ENCODE measurements around the gene LRMDA. TPM values are rescaled to one million over a fixed set of nuclear protein-coding genes. Genes with fewer than 3 reads are reported as not detected.

Gene LRMDA
- total RNA-seq, 1 experiment from 2014 or later, result not detected

DNA sequence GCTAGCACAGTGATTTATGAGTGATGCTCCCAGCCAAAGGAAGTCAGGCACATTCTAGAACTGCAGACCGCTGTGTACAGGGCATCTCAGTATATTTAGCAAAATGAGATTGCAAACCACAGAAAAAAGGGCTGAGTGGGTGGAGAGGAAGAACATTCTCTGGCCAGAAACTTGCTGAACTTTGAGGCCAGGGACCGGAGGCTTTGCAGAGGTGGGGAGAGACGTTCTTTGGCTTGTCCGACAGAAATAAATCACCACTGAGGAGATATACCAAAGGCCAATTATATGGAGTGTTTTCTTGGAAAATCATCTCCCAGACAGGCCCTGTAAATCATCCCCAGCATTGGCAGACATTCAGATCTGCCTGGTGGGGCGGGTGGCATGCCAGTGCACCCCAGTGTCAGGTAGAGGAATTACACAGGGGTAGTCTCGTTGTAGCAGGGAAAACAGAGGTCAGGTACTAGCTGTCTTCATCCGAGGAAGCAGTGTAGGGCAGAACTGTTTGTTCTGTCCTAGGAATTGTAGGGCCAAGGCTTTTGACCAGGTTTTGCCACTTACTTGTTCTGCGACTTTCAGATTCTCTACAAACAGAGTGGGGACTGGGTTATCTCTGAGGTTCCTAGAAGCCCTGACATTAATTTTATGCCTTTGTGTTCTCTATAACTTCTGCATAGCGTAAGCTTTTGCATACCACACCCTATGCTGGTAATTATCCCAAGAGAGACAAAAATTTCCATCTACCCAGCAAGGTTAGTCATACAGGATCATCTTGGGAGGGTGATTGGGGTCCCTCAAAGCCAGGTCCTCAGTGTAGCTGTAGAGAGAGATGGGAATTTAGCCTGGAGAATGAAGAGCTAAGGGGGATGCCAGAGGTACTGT, 655.6 kb downstream of the LRMDA start:
- H3K36me3 ChIP-seq (replicated peaks; ENCODE audit: control insufficient read depth, insufficient read depth, low read length), result no peaks in the 10 kb centered on the region
- no peak overlapping the region for H3K4me3 ChIP-seq (ENCODE audit: insufficient read depth, low read depth, low read length)
- DNase-seq, result peak; percentile 64
- H3K27me3 ChIP-seq (ENCODE audit: control insufficient read depth, insufficient read depth, low read length), result no peaks in the 10 kb centered on the region

DNA sequence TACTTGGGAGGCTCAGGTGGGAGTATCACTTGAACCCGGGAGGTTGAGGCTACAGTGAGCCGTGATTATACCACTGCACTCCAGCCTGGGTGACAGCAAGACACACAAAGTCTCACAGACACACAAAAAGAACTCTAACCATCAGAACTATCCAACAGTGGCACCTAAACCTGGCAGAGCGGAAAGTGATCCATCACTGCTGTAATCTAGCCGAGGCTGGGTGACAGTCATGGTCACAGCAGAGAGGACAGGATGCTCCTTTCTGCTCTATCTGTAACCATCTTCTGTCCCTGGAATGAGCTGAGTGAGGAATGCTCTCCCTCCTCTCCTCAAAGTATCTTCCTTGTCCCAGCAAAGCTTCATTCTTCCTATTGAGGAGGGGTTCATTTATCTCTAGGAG, 656.6 kb downstream of the LRMDA start:
- H3K4me3 ChIP-seq (ENCODE audit: insufficient read depth, low read depth, low read length), result no peak overlapping the region
- H3K27me3 ChIP-seq (ENCODE audit: control insufficient read depth, insufficient read depth, low read length), result no peaks in the 10 kb centered on the region
- DNase-seq, result no peak
- H3K36me3 ChIP-seq (replicated peaks; ENCODE audit: control insufficient read depth, insufficient read depth, low read length), result no peaks in the 10 kb centered on the region

DNA sequence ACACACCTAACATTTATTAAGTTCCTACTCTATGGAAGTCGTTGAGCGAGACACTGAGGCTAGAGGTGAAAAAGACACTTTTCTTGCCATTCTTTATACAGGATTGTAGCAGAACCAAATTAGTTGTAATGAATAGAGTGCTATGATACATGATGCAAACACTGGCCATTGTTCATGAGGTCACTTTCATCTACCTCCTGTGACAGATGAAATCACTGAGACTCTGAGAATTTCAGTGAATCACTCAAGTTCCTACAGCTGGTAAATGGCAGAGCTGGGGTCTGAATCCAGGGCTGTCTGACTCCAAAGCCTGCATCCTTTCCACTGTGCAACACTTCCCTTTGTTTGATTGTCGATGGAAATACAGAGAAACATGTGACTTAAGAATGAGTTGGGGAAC, 657.6 kb downstream of the LRMDA start:
- H3K4me3 ChIP-seq (ENCODE audit: insufficient read depth, low read depth, low read length), result no peak overlapping the region
- DNase-seq, result no peak
- H3K27me3 ChIP-seq (ENCODE audit: control insufficient read depth, insufficient read depth, low read length), result no peaks in the 10 kb centered on the region
- no peaks in the 10 kb centered on the region for H3K36me3 ChIP-seq (replicated peaks; ENCODE audit: control insufficient read depth, insufficient read depth, low read length)

DNA sequence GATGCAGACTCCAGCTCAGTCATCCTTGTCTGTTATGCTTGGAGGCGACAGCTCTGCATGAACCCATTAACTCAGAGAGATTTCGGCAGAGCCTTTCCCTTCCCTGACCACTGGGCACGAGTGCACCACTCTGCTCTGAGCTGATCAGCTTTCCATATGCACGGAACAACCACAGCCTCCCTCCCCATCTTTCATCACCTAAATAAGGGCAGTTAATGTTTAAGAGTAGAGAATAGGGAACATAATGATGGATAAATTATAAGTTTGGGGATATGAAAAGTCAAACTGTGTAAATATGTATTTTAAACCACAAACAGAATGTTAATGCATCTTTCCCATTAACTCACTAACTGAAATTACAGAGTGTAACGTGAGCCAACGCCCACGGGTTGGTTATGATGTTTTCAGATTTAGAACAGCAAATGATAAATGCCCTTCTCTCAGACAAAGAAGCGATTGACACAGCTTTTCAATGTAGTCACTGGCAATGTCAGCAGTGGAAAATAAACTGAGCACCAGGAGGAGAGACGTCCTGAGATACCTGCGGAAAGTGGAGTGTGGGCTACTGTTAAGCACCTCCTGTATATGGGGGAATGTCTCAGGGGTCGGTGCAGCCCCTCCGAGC, 658.2 kb downstream of the LRMDA start:
- Histone ChIP-seq H3K27me3 (ENCODE audit: control insufficient read depth, insufficient read depth, low read length) (no peaks in the 10 kb centered on the region), H3K36me3 (replicated peaks; ENCODE audit: control insufficient read depth, insufficient read depth, low read length) (no peaks in the 10 kb centered on the region), H3K4me3 (ENCODE audit: insufficient read depth, low read depth, low read length) (no peak overlapping the region)
- no peak for DNase-seq

DNA sequence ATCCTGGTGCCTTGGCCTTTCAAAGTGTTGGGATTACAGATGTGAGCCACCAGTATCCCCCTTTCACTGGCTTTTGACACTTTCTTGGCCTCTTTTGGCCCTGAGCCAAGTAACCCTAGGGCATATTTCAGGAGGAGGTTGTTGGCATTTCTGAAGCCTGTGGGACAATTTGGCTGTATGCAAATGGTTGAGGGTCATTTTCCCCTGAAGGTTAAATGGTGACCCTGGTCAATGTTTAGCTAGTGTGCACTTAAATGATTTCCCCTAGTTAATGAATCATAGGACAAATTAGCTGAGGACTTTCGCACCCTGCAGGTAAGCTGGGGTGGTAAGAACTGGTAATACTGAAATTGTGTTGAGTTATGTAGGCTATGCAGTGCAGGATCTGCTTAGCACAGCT, 660.5 kb downstream of the LRMDA start:
- Histone ChIP-seq H3K4me3 (ENCODE audit: insufficient read depth, low read depth, low read length) (no peak overlapping the region), H3K27me3 (ENCODE audit: control insufficient read depth, insufficient read depth, low read length) (no peaks in the 10 kb centered on the region), H3K36me3 (replicated peaks; ENCODE audit: control insufficient read depth, insufficient read depth, low read length) (no peaks in the 10 kb centered on the region)
- DNase-seq, result no peak

DNA sequence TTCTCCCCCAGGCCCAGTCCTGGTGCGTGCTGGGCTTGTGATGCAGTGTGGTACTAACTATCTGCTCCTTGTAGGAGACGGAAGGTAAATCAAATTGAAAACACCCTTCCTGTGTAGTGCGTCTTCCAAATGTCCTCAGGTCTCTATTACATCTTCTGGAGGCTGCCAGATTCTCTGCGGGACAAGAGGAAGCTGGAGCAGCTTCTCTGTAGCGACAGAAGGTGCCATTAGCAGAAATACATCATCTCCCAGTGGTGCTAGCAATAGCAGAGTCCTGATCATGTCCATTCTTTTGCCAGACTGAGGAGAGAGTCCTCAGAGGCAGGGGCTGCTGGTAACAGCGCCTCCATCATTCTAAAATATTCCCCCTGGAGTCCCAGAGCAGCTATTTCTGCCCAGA, 675.2 kb downstream of the LRMDA start:
- no peak for DNase-seq
- no peaks in the 10 kb centered on the region; the same call in 1 of the 2 replicates for H3K27me3 ChIP-seq (ENCODE audit: control insufficient read depth, insufficient read depth, low read length)
- H3K4me3 ChIP-seq (ENCODE audit: insufficient read depth, low read depth, low read length), result no peak overlapping the region
- no peaks in the 10 kb centered on the region for H3K36me3 ChIP-seq (replicated peaks; ENCODE audit: control insufficient read depth, insufficient read depth, low read length)

DNA sequence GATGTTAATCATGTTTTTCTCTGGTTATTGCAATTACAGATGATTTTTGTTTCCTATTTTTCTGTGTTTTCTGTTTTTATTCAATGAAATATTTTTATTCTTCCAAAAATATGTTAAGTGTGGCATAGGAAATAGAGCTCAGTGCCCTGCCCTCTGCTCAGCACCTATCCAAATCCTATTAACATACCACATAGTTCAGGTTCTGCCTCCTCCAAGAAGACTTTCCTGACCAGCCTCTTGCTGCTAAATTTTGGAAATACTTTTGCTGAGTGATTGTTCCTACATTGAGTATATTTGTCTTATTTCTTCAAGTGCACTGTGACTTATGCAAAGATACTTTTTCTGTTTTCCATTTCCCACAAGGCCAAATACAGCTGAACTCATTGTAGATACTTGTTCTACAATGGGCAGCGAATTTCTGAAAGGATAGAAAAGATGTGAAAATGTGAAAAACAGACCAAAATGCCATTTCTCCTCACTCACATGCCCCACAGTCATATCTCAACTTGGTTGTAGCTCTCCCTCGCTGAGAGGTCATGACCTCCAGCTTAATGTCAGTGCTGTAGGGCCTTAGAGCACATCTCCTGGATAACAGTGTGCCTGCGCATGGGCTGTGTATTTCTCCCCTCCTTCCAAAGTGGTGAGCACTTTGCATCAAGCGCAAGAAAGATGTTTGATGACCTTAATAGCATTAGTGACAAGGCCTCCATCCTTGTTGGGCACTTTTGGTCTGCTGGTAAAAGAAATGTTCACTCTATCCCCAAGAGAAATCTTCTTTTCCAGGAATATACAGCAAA, 677.3 kb downstream of the LRMDA start:
- no peak overlapping the region for H3K4me3 ChIP-seq (ENCODE audit: insufficient read depth, low read depth, low read length)
- no peak for DNase-seq
- H3K36me3 ChIP-seq (replicated peaks; ENCODE audit: control insufficient read depth, insufficient read depth, low read length), result no peaks in the 10 kb centered on the region
- peaks cover 1% of the 10 kb centered on the region for H3K27me3 ChIP-seq (ENCODE audit: control insufficient read depth, insufficient read depth, low read length)

DNA sequence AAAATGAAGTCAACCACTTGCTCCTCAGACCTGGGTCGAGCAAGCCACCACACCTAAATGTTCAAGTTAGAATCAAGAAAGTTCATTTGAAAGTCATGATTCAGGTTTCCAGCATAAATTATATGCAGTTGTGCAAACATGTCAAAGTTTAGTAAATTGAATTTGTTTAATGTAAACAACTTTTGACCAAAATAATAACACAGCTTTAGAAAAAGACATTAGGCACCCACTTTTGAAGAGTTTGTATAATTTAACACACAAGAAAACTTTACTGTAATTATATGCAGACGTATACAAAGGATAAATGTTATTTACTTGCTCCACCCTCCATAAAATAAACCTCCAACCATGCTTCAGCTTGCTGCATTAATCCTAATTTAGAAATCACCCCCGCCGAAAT, 680.0 kb downstream of the LRMDA start:
- Histone ChIP-seq H3K27me3 (ENCODE audit: control insufficient read depth, insufficient read depth, low read length) (peaks cover 1% of the 10 kb centered on the region), H3K4me3 (ENCODE audit: insufficient read depth, low read depth, low read length) (no peak overlapping the region), H3K36me3 (replicated peaks; ENCODE audit: control insufficient read depth, insufficient read depth, low read length) (no peaks in the 10 kb centered on the region)
- no peak for DNase-seq

DNA sequence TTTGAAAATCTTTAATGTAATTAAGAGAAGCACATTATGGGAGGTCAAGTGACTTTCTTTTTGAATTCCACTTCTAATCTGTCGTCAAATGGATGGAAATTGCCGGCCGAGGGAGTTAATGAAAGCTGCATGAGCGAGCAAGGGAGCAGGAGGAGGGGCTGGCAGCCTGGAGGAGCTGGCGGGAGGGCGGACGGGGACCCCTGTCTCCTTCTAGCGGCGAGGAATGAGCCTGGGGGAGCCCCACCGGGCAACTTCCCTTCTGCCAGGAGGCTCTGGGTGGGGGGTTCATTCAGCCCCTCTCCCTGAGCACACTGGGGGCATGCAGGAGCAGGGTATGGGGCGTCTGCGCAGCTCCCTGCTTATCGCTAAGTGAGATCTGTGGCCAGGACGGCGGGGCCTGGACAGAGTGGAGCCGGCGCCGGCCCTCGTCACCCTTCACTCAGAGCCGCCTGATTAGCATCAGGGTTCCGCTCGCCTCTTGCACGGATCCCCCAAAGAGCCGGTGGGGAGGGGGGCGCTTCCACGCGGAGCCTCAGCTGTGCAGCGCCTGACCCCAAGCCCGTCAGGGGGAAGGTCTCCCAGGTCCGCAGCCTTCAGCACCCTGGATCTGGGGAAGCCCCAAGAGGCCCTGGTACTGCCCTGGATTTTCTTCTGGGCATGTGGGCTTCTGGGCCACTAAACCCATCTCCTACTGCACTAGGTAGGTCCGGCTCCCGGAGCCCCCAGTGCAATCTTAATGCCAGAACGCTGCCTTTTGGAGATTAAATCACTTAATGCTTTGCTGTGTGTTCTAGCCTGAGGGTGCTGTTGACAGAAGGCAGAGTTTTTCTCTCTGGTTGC, 680.8 kb downstream of the LRMDA start:
- Histone ChIP-seq H3K27me3 (ENCODE audit: control insufficient read depth, insufficient read depth, low read length) (peaks cover 1% of the 10 kb centered on the region), H3K4me3 (ENCODE audit: insufficient read depth, low read depth, low read length) (peak overlapping the region; percentile 18; the same call in 1 of the 2 replicates), H3K36me3 (replicated peaks; ENCODE audit: control insufficient read depth, insufficient read depth, low read length) (no peaks in the 10 kb centered on the region)
- peak; percentile 65 for DNase-seq

DNA sequence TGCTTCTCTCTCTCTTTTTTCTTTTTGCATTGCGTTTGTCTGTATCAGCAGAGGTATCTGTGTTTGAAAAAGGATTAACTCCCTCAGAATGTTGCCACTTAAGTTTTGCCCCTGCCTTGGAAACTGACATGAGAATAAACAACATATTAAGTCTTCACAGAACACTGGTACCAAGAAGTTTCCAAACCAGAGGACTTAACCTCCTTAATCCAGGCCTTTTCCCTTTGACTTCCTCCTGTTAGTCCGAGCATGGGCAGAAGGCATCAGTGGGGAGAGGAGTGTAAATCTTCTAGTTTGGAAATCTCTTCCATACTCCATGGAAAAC, 681.4 kb downstream of the LRMDA start:
- no peak for DNase-seq
- Histone ChIP-seq H3K36me3 (replicated peaks; ENCODE audit: control insufficient read depth, insufficient read depth, low read length) (no peaks in the 10 kb centered on the region), H3K4me3 (ENCODE audit: insufficient read depth, low read depth, low read length) (no peak overlapping the region), H3K27me3 (ENCODE audit: control insufficient read depth, insufficient read depth, low read length) (peaks cover 1% of the 10 kb centered on the region)

DNA sequence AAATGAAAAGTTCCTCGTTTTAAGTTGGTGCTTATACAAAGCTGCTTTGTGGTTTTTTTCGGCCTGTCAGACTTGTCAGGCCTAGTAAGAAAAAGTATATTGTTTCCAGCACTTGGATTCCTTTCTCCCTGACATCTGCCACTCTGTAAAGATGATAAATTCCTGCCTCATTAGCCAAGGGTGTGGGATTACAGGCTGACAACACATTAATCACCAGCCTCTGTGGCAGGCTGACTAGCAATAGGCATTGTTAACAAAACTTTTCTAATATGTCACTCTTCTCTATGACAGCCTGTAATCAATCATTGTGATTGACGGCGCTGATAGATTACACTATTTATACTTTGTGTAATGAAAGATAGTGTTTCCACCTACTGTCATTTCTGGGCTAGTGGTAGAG, 682.5 kb downstream of the LRMDA start:
- Histone ChIP-seq H3K36me3 (replicated peaks; ENCODE audit: control insufficient read depth, insufficient read depth, low read length) (no peaks in the 10 kb centered on the region), H3K27me3 (ENCODE audit: control insufficient read depth, insufficient read depth, low read length) (peaks cover 1% of the 10 kb centered on the region), H3K4me3 (ENCODE audit: insufficient read depth, low read depth, low read length) (no peak overlapping the region)
- no peak for DNase-seq

DNA sequence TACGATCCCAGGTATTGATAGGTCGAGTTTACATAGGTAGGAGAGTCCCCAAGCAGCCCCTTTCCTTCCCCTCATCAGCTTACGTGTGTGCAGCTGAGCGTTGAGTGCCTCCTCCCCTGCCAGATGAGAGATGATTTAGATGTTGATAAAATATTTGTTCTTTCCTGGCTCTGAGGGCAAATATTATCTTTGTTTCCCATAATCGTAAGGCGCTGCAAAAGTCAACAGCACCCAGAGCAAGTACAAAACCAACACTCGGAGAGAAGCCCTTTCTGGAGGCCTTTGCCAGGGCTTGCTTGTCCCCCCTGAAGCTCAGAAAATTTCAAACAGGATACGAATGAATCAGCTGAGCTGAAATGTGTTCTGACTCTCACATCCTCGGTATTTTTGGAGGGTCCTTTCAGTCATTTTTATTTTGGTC, 683.2 kb downstream of the LRMDA start:
- H3K4me3 ChIP-seq (ENCODE audit: insufficient read depth, low read depth, low read length), result no peak overlapping the region
- no peak for DNase-seq
- H3K27me3 ChIP-seq (ENCODE audit: control insufficient read depth, insufficient read depth, low read length), result peaks cover 1% of the 10 kb centered on the region
- H3K36me3 ChIP-seq (replicated peaks; ENCODE audit: control insufficient read depth, insufficient read depth, low read length), result no peaks in the 10 kb centered on the region

DNA sequence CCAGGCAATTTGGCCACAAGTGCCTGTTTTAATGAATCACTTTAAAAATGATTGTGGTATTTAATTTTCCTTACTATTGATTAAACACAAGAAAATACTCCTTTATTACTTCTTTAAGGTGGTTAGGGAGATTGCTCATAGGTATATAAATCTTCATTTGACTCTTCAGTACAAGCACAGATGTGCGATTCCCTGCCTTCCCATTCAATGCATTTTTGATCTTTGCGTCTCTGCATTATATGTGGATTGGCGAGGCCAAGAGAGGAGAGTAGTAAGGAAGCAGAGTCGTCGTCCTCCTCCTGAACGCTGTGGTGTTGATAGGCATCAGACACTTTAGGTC, 683.7 kb downstream of the LRMDA start:
- Histone ChIP-seq H3K27me3 (ENCODE audit: control insufficient read depth, insufficient read depth, low read length) (peaks cover 1% of the 10 kb centered on the region), H3K4me3 (ENCODE audit: insufficient read depth, low read depth, low read length) (no peak overlapping the region), H3K36me3 (replicated peaks; ENCODE audit: control insufficient read depth, insufficient read depth, low read length) (no peaks in the 10 kb centered on the region)
- no peak for DNase-seq

DNA sequence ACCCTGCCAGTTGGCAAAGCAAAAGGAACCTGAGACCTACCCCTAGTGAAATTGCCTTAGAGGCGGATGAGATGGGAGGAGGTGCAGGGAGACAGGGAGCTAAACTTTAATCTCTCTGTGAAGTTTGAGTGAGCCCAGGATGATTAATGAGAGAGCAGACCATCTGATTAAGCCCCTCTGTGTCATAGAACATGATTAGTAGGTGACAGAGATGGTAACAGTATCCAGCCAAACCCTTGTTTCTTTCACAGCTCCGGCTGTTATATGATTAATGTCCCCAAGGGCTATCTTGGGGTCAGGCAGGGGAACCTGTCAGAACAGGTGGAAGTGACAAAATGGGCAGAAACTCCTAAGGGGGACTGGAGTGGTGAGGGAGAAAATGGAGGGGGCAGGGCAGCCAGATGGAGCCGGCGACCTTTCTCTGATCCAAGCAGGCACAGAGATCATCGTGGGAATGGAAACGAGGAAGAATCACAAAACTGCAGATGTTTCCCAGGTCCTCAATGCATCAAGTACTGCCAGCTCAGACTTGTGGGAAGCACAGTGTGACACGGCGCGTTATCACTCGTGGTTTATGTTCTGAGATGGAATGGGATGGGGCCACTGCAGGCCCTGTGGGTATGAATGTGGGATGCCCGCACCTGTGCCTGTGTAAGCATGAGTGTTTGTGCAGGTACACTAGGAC, 684.2 kb downstream of the LRMDA start:
- no peak for DNase-seq
- H3K4me3 ChIP-seq (ENCODE audit: insufficient read depth, low read depth, low read length), result no peak overlapping the region
- no peaks in the 10 kb centered on the region for H3K36me3 ChIP-seq (replicated peaks; ENCODE audit: control insufficient read depth, insufficient read depth, low read length)
- peaks cover 1% of the 10 kb centered on the region for H3K27me3 ChIP-seq (ENCODE audit: control insufficient read depth, insufficient read depth, low read length)

Data from H7 (cell line).